ENCODE results near the gene ABCA10. TPM values are rescaled to one million over a fixed set of nuclear protein-coding genes. Genes with fewer than 3 reads are reported as not detected.
"Not testable (repeated sequence)": the region's sequence is repeated elsewhere in the genome, so short reads cannot be mapped to it uniquely, and the experiment has no call there.

The ABCA10 gene, protein sequence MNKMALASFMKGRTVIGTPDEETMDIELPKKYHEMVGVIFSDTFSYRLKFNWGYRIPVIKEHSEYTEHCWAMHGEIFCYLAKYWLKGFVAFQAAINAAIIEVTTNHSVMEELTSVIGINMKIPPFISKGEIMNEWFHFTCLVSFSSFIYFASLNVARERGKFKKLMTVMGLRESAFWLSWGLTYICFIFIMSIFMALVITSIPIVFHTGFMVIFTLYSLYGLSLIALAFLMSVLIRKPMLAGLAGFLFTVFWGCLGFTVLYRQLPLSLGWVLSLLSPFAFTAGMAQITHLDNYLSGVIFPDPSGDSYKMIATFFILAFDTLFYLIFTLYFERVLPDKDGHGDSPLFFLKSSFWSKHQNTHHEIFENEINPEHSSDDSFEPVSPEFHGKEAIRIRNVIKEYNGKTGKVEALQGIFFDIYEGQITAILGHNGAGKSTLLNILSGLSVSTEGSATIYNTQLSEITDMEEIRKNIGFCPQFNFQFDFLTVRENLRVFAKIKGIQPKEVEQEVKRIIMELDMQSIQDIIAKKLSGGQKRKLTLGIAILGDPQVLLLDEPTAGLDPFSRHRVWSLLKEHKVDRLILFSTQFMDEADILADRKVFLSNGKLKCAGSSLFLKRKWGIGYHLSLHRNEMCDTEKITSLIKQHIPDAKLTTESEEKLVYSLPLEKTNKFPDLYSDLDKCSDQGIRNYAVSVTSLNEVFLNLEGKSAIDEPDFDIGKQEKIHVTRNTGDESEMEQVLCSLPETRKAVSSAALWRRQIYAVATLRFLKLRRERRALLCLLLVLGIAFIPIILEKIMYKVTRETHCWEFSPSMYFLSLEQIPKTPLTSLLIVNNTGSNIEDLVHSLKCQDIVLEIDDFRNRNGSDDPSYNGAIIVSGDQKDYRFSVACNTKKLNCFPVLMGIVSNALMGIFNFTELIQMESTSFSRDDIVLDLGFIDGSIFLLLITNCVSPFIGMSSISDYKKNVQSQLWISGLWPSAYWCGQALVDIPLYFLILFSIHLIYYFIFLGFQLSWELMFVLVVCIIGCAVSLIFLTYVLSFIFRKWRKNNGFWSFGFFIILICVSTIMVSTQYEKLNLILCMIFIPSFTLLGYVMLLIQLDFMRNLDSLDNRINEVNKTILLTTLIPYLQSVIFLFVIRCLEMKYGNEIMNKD (N-terminal part only)
- total RNA-seq (2014; rRNA removed; shearing (Covaris generic)), result not detected in 2 replicates

DNA sequence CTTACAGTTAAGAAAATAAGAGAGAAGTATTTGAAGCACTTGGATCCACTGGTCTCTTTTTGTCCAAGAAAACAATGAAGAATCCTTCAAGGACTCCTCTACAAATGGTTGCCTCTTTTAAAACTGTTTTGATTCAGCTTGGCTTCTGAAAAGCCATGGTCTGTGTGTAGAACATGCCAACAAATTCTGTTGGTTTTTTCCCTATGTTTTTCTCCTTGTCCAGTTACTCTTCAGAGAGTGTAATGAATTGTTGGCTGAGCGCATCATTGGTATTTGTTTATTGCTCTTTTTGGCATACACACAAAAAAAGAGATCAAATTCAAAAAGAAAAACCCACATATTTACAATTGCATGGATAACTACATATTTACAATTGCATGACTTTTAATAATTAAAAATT, at the start of gene ABCA10:
Gene ABCA10, minus strand, starts transcription at position 249 of the 400 bp plus-strand sequence. CDS start 3,466 bp downstream, outside the sequence.
- no peaks in the 10 kb centered on the region for H3K4me1 ChIP-seq
- no peaks in the 10 kb centered on the region for H3K9me3 ChIP-seq (replicated peaks)
- no peak for DNase-seq
- no peak within 1 kb of the TSS for H3K27ac ChIP-seq
- H3K4me3 ChIP-seq, result no peak within 1 kb of the TSS
- no peaks in the 10 kb centered on the region for H3K27me3 ChIP-seq
- H3K36me3 ChIP-seq, result no peaks in the 10 kb centered on the region

DNA sequence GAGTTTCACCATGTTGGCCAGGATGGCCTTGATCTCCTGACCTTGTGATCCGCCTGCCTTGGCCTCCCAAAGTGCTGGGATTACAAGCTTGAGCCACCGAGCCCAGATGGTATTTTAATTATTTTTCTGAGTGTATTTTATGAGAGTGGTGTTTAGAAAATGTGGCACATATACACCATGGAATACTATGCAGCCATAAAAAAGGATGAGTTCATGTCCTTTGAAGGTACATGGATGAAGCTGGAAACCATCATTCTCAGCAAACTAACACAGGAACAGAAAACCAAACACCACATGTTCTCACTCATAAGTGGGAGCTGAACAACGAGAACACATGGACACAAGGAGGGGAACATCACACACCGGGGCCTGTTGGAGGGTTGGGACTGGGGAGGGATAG, 47.7 kb upstream of the ABCA10 start:
- H3K4me1 ChIP-seq; H3K27ac ChIP-seq; H3K4me3 ChIP-seq; H3K36me3 ChIP-seq; H3K9me3 ChIP-seq (replicated peaks); H3K27me3 ChIP-seq; DNase-seq: not testable (repeated sequence)

DNA sequence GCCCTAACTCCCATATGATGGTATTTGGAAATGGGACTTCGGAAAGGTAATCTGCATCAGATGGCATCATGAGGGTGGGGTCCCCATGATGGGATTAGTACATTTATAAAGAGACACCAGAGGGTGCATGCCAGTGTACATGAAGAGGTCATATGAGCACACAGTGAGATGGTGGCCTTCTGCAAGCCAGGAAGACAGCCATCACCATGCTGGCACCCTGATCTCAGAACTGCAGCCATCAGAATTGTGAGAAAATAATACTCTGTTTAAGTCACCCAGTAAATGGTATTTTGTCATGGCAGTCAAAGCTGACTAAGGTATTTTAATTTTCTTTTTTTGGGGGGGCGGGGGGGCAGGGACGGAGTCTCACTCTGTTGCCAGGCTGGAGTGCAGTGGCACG, 47.1 kb upstream of the ABCA10 start:
- H3K4me1 ChIP-seq, result no peaks in the 10 kb centered on the region
- no peaks in the 10 kb centered on the region for H3K27me3 ChIP-seq
- H3K27ac ChIP-seq, result no peak overlapping the region
- H3K4me3 ChIP-seq, result no peak overlapping the region
- no peaks in the 10 kb centered on the region for H3K36me3 ChIP-seq
- H3K9me3 ChIP-seq (replicated peaks), result no peaks in the 10 kb centered on the region
- no peak for DNase-seq

DNA sequence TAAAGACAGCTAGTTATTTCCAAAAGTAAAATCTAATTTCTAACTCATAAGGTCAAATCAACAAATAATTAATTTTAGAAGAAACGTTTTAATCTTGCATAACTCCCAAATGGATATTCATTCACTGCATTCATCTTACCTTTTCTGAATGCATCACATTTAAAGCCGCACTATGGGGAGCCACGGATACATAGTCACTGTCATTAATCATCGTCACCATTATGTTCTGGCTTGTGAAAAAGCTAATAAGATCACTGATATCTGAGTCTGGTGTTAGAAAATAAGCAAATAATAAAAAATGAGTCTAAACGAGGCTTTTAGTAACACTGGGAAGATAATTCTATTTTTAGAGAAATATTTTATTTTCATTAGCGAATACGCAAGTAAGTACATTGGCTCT, 42.4 kb upstream of the ABCA10 start:
- Histone ChIP-seq H3K4me1 (peaks cover 7% of the 10 kb centered on the region; the same call in 1 of the 2 replicates), H3K27ac (no peak overlapping the region), H3K27me3 (no peaks in the 10 kb centered on the region), H3K9me3 (replicated peaks) (no peaks in the 10 kb centered on the region), H3K4me3 (no peak overlapping the region), H3K36me3 (no peaks in the 10 kb centered on the region)
- no peak for DNase-seq

DNA sequence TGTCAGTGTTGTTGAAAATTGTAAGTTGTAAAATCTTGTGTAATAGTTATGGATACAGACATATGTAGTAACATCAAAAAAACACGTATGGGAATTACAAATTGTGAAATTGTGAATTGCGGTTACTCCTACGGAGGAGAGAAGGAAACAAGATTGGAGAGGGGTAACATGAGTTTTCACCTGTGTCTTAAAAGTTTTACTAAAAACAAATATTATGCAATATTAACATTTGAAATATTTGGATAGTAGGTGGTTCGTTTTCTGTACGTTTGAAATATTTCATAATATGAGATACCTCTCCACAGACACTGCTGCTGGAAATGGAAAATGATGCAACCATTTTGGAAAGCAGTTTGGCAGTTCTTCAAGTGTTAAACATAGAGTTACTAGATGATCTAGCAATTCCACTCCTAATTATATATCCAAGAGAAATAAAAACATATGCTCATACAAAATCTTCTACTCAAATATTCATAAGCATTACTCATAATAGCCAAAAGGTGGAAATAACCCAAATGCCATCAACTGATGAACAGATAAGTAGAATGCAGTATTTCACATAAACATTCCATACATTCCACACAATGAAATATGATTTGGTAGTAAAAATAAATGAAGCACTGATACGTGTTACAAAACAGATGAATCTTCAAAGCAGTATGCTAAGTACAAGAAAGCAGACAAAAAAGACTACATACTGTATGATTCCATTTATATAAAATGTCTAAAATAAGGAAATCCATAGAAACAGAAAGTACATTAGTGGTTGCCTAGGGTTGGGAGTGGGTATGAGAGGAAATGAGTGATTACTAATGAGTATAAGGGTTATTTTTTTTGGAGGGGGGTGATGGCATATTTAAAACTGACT, 40.7 kb upstream of the ABCA10 start:
- DNase-seq, result no peak
- Histone ChIP-seq H3K4me1 (peaks cover 7% of the 10 kb centered on the region; the same call in 1 of the 2 replicates), H3K36me3 (no peaks in the 10 kb centered on the region), H3K27me3 (no peaks in the 10 kb centered on the region), H3K27ac (no peak overlapping the region), H3K9me3 (replicated peaks) (no peaks in the 10 kb centered on the region), H3K4me3 (no peak overlapping the region)

DNA sequence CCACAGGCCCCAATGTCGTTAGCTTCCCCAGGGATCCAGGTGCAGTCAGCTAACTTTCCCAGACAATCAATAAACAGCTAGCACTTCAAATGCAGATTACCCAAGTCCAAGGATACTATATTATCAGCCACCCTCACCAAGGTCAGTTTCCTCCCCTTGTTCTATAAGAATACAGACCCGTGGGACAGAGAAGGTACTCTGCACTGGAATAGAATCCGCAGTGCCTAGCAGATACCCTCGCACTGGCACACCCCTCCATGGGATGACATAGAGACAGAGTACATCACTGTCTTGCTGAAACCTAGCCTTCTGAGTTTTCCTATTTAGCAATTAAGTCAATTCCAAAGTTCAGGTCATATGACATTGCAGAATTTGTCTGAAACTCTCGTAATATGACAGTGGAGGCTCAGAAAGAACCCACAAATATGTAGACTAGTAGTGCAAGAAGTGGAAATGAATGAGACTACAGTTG, 40.0 kb upstream of the ABCA10 start:
- DNase-seq, result no peak
- Histone ChIP-seq H3K4me3 (no peak overlapping the region), H3K4me1 (peaks cover 7% of the 10 kb centered on the region; the same call in 1 of the 2 replicates), H3K27ac (no peak overlapping the region), H3K9me3 (replicated peaks) (no peaks in the 10 kb centered on the region), H3K36me3 (no peaks in the 10 kb centered on the region), H3K27me3 (no peaks in the 10 kb centered on the region)

DNA sequence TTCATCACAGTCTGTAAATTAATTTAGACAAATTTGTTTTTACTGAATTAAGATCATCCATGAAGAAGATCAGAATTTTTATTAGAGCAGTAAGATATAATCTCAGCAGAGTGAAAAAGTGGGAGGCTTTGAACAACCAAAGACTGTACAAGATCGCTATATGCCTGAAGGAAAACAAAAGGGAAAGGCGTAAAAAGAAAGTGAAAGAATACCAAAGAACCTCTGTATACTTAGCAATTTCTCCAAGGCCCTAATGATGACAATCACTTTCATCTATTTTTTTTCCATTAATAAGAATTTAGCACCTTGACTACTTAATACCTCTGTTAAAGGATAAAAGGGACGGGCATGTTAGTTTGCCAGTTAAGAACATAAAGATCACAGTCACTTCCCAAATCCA, 38.6 kb upstream of the ABCA10 start:
- Histone ChIP-seq H3K36me3 (no peaks in the 10 kb centered on the region), H3K4me1 (peaks cover 7% of the 10 kb centered on the region; the same call in 1 of the 2 replicates), H3K9me3 (replicated peaks) (no peaks in the 10 kb centered on the region), H3K4me3 (no peak overlapping the region), H3K27me3 (no peaks in the 10 kb centered on the region), H3K27ac (no peak overlapping the region)
- no peak for DNase-seq

DNA sequence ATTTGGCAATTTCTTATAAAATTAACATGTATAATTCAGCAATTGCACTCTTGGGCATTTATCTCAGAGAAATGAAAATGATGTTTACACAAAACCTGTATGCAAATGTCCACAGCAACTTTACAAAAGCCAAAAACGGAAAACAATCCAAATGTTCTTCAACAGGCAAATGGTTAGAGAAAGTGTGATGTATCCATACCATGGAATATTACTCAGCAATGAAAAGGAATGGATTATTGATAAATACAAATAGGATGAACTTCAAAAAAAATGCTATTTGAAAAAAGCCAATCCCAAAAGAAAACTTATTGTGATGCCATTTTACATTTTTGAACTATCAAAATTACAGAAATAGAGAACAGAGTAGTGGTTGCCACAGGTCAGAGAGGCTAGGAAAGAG, 37.2 kb upstream of the ABCA10 start:
- Histone ChIP-seq H3K9me3 (replicated peaks) (no peaks in the 10 kb centered on the region), H3K27me3 (no peaks in the 10 kb centered on the region), H3K27ac (no peak overlapping the region), H3K4me1 (peaks cover 7% of the 10 kb centered on the region; the same call in 1 of the 2 replicates), H3K36me3 (no peaks in the 10 kb centered on the region), H3K4me3 (no peak overlapping the region)
- no peak for DNase-seq

DNA sequence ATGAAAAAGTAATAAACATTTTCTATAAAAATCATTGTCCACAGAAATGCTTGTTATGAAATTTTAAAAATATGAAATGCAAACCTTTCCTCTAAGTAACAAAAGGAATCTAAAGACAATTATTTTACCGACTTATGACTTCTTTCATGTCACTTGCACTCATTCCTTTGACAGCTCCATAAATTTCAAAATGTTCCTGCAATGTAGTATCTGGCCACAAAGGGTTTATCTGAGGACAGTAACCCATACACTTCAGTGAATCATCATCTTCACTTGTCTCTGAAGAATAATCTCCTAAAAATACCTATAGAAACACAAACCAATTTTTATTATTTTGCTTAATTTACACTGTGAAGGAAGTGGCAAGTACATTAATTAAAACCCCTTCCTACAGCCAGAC, 25.6 kb upstream of the ABCA10 start:
- no peaks in the 10 kb centered on the region for H3K36me3 ChIP-seq
- no peak for DNase-seq
- H3K27me3 ChIP-seq, result peaks cover 9% of the 10 kb centered on the region
- no peaks in the 10 kb centered on the region for H3K4me1 ChIP-seq
- H3K27ac ChIP-seq, result no peak overlapping the region
- no peaks in the 10 kb centered on the region for H3K9me3 ChIP-seq (replicated peaks)
- no peak overlapping the region for H3K4me3 ChIP-seq

DNA sequence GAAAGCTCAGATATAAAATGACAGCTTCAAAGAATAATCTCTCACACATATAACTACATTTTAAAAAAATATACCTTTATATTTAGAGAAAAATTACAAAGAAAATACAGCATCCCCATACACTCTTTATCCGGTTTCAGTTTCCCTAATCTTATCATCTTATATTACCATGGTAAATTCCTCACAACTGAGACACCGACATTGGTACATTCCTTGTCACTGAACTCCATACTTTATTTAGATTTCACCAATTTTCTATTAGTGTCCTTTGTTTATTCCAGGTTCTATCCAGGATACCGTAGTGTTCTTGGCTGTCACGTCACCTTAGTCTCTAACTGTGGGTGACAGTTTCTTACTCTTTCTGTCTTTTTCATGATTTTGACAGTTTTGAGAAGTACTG, 22.0 kb upstream of the ABCA10 start:
- Histone ChIP-seq H3K36me3 (no peaks in the 10 kb centered on the region), H3K4me1 (no peaks in the 10 kb centered on the region), H3K4me3 (no peak overlapping the region), H3K27me3 (peaks cover 5% of the 10 kb centered on the region), H3K27ac (no peak overlapping the region), H3K9me3 (replicated peaks) (no peaks in the 10 kb centered on the region)
- DNase-seq, result no peak

DNA sequence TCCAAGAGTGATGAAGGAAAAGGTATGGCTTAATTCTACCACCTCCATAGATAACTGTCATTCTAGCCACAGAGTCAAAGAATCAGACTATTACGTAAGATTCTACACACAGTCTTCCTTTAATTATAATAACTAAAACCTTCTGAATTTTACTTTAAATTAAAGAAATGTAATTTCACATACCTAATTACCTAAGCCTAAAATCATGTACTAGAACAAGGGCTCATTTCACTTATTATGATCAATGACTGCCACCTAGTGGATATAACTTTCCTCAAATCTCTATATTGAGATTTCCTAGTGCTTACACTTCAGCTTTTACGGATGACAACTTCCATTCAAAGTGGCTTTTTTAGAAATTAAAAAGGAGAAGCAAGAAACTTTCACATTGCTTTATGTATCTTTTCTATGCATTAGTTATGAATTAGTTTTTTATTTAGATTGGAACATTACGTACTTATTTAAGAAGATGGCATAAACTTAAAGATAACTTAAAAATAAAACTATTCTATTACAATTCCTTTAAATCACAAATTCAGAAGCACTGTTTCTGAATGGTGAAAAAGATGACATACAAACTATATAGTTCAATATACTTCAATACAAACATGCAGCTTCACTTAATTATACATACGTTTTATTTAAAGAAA, 18.2 kb upstream of the ABCA10 start:
- Histone ChIP-seq H3K36me3 (no peaks in the 10 kb centered on the region), H3K27me3 (peaks cover 4% of the 10 kb centered on the region; the same call in 1 of the 2 replicates), H3K4me3 (no peak overlapping the region), H3K4me1 (no peaks in the 10 kb centered on the region), H3K27ac (no peak overlapping the region), H3K9me3 (replicated peaks) (no peaks in the 10 kb centered on the region)
- peak in 1 of 2 experiments; percentile 63 for DNase-seq

DNA sequence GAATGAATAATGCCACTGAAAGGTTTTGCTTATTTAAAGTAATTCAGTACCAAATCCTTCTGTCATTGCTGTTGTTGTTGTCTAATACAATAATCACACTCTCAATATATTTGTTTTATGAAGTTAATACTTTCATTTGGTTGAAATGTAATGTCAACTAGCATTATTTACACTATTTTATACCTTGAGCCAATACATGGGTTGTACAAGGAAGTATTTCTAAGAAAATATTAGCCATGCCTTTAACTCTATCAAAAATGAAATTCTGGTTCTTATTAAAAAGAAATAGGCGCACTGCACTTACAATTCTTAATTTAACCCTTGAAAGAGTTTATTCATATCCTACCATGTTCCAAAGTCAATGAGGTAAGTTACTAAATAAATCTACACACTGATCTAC, 17.6 kb upstream of the ABCA10 start:
- no peak for DNase-seq
- H3K9me3 ChIP-seq (replicated peaks), result no peaks in the 10 kb centered on the region
- H3K27me3 ChIP-seq, result peaks cover 4% of the 10 kb centered on the region; the same call in 1 of the 2 replicates
- no peaks in the 10 kb centered on the region for H3K36me3 ChIP-seq
- H3K4me1 ChIP-seq, result no peaks in the 10 kb centered on the region
- H3K27ac ChIP-seq, result no peak overlapping the region
- H3K4me3 ChIP-seq, result no peak overlapping the region

DNA sequence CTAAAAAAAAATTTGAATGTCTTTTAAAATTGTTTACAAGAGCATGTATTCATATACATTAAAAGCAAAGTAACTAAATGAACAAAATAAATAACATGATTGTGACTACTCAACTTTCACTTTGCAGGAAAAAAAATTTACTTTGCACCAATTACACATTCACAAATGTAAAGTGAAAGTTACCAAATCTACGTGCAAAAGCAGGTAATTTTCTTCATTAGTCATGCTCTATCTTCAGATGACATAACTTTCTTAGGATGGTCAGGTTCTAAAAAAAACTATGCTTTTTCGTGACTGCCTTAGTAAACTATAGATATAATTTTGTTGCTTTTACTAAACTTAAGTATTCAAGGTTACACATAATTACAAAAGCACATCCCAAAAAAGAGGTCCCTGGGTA, 17.0 kb upstream of the ABCA10 start:
- Histone ChIP-seq H3K36me3 (no peaks in the 10 kb centered on the region), H3K4me3 (no peak overlapping the region), H3K9me3 (replicated peaks) (no peaks in the 10 kb centered on the region), H3K27me3 (peaks cover 4% of the 10 kb centered on the region; the same call in 1 of the 2 replicates), H3K27ac (no peak overlapping the region), H3K4me1 (no peaks in the 10 kb centered on the region)
- DNase-seq, result no peak

Data from SJCRH30 (cell line).